Cardiac fibroblast (primary cell): ENCODE data around the gene STKLD1.

Experiments used
- DNase-seq, 2 donors: peaks; one replicate each; pipeline versions ENCODE4 v3.0.0 to v3.0.0-alpha.2; 2010; ENCODE audit warnings: low read depth in 2 of 2
- H3K4me3 ChIP-seq, 2 donors: replicated peaks in 1 of 2; 1 replicate in 1 of 2; 2 replicates in 1 of 2; pipeline ENCODE4 v1.5.1; 2011; ENCODE audit warnings: low read depth in 2 of 2, low read length in 2 of 2, mild to moderate bottlenecking in 2 of 2, moderate library complexity in 1 of 2
- TF ChIP-seq, protein P1 (sequence below): IDR thresholded peaks from one replicate; pipeline ENCODE4 v1.5.1; 2011; ENCODE audit warnings: low read depth, mild to moderate bottlenecking, low read length, inconsistent platforms

STKLD1 gene

DNA sequence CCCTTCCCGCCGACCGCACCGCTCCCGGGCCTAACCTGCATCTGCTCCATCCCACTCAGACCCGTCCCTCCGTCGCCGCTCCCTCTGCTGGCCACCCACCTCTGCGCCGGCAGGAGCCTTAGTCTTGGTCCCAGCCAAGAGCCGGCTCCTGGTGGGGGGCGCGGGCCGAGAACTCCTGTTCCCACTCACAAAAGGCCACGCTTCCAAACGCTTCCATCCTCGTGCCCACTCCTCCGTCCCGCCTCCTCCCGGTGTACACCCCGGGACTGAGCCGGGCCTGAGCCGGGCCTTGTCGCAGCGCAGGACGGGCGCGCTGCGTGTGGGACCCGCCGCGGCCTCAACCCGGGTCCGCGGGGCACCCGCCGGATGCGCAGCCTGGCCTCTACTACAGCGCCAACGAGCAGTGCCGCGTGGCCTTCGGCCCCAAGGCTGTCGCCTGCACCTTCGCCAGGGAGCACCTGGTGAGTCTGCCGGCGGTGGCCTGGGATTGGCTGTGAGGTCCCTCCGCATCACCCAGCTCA, 53.5 kb downstream of the STKLD1 start:
- TF ChIP-seq, protein P1, sequence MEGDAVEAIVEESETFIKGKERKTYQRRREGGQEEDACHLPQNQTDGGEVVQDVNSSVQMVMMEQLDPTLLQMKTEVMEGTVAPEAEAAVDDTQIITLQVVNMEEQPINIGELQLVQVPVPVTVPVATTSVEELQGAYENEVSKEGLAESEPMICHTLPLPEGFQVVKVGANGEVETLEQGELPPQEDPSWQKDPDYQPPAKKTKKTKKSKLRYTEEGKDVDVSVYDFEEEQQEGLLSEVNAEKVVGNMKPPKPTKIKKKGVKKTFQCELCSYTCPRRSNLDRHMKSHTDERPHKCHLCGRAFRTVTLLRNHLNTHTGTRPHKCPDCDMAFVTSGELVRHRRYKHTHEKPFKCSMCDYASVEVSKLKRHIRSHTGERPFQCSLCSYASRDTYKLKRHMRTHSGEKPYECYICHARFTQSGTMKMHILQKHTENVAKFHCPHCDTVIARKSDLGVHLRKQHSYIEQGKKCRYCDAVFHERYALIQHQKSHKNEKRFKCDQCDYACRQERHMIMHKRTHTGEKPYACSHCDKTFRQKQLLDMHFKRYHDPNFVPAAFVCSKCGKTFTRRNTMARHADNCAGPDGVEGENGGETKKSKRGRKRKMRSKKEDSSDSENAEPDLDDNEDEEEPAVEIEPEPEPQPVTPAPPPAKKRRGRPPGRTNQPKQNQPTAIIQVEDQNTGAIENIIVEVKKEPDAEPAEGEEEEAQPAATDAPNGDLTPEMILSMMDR, result peak; percentile 49
- peak; percentile 9 to 26 for DNase-seq
- no peak overlapping the region for H3K4me3 ChIP-seq

DNA sequence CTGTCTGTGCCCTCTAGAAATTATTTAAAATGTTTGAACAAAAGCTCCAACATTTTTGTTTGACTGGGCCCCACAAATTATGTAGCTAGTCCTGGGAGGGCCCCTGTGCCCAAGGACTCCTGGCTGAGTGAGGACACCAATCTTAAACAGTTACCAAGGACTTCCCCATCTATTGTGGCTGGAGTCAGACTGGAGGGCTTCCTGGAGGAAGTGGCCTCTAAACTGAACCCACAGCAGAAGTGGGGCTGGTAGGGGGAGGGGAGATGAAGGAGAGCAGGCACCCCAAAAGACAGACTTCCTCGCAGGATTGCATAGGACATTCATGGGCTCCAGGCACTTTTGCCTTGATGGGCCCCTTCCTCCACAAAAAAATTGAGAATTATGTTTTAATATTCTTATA, 54.1 kb downstream of the STKLD1 start:
- TF ChIP-seq, protein P1, result no peak
- DNase-seq, result no peak
- H3K4me3 ChIP-seq, result no peak overlapping the region

DNA sequence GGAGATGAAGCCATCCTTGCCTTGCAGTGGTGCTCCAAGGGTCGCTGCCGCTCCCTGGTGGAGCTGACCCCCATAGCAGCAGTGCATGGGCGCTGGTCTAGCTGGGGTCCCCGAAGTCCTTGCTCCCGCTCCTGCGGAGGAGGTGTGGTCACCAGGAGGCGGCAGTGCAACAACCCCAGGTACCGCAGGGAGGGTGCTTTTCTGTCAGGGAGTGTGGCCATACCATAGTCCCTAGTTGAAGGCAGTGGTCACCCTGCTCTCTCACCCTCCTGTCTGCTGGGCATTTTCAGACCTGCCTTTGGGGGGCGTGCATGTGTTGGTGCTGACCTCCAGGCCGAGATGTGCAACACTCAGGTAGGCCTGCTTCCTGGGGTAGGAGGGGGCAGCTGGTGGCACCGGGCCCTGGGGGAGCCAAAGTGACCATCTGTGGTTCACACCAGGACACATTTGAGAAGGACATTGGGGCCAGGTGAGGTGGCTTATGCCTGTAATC, 57.2 kb downstream of the STKLD1 start:
- DNase-seq, result no peak

DNA sequence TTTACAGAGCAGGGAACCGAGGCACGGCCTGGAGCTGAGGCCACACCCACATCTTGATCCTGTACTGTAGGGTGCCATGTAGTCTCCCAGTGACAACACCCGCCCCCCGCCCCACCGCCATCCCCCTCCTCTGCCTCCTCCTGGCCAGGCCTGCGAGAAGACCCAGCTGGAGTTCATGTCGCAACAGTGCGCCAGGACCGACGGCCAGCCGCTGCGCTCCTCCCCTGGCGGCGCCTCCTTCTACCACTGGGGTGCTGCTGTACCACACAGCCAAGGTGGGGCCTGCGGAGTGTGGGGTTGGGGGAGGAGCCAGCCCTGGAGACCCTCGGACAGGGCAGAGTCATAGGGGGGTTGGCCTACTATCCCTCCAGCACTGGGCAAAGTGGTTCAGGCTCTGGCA, 60.5 kb downstream of the STKLD1 start:
- no peak overlapping the region for H3K4me3 ChIP-seq
- DNase-seq, result no peak
- TF ChIP-seq, protein P1, result no peak

More for the DNA sequence above, 57.2 kb downstream of the STKLD1 start:
- TF ChIP-seq, protein P1, result no peak
- no peak overlapping the region for H3K4me3 ChIP-seq

DNA sequence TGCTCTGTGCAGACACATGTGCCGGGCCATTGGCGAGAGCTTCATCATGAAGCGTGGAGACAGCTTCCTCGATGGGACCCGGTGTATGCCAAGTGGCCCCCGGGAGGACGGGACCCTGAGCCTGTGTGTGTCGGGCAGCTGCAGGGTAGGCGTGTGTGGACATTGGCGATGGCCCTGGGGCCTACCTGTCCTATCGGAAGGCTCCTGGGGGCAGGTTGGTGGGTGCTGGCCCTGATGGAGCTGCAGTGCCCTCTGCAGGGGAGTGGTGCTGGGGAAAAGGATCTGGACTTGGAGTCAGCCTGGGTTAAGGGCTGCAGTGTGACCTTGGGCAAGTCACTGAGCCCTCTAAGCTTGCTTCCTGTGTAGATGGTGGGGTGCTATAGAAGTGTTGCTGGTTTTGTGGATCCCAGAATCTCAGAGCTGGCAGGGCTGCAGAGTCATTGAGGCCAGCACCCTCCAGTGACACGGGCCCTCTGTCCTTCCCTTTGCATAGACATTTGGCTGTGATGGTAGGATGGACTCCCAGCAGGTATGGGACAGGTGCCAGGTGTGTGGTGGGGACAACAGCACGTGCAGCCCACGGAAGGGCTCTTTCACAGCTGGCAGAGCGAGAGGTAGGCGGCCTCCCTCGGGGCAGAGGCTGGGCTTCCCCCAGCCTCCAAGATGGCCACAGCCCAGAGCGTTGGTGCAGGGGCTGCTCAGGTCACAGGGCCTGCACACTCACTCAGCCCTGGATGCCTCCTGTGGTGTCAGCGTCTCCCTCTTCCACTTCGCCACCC, 61.8 kb downstream of the STKLD1 start:
- no peak for DNase-seq
- no peak overlapping the region for H3K4me3 ChIP-seq
- TF ChIP-seq, protein P1, result peak; percentile 13

DNA sequence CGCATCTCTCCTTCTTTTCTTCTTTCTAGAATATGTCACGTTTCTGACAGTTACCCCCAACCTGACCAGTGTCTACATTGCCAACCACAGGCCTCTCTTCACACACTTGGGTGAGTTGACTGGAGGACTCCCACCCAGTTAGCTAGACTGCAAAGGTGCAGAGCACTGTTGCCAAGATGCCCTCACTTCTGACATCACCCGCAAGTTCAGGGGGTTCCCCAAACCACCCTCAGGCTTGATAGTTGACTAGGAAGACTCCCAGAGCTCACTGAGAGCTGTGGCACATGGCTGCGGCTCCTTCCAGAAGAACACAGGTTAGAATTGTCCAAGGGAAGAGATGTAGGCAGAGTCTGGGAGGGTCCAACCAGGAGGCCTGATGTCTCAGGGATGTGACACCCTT, 63.2 kb downstream of the STKLD1 start:
- no peak for DNase-seq
- no peak overlapping the region for H3K4me3 ChIP-seq
- TF ChIP-seq, protein P1, result no peak
